GM12891 (cell line): ENCODE results near the gene PCDHGA7.
"Not testable (repeated sequence)": the region's sequence is repeated elsewhere in the genome, so short reads cannot be mapped to it uniquely, and the experiment has no call there.

ENCODE experiments used
- DNase-seq: peaks from one replicate; pipeline ENCODE4 v3.0.0; 2011; ENCODE audit warnings: low spot score; ENCODE audit not compliant: insufficient read length
- FAIRE-seq: peaks from 2 replicates; lab custom pipeline; 2011; peaks lifted over from hg19 to GRCh38; lab: Jason Lieb, UNC
- PAX5 ChIP-seq: IDR thresholded peaks from 2 replicates; pipeline ENCODE4 v1.6.1; 2011; ENCODE audit warnings: low read length, moderate library complexity, mild to moderate bottlenecking; ENCODE audit not compliant: insufficient read depth, severe bottlenecking
- POLR2A ChIP-seq: IDR thresholded peaks from 2 replicates; pipeline ENCODE4 v1.6.1; 2011; ENCODE audit warnings: low read depth, low read length, control low read depth
- POLR2AphosphoS5 ChIP-seq: IDR thresholded peaks from 2 replicates; pipeline ENCODE4 v1.6.1; 2011; ENCODE audit warnings: low read depth, low read length, control low read depth
- POU2F2 ChIP-seq: IDR thresholded peaks from 2 replicates; pipeline ENCODE4 v1.6.1; 2011; ENCODE audit warnings: low read depth, mild to moderate bottlenecking, control low read depth, low read length, moderate library complexity
- SPI1 ChIP-seq: IDR thresholded peaks from 2 replicates; pipeline ENCODE4 v1.6.1; 2011; ENCODE audit warnings: low read depth, low read length, control low read depth
- TAF1 ChIP-seq: IDR thresholded peaks from 2 replicates; pipeline ENCODE4 v1.6.1; 2011; ENCODE audit warnings: low read depth, low read length, control low read depth

The PCDHGA7 gene

DNA sequence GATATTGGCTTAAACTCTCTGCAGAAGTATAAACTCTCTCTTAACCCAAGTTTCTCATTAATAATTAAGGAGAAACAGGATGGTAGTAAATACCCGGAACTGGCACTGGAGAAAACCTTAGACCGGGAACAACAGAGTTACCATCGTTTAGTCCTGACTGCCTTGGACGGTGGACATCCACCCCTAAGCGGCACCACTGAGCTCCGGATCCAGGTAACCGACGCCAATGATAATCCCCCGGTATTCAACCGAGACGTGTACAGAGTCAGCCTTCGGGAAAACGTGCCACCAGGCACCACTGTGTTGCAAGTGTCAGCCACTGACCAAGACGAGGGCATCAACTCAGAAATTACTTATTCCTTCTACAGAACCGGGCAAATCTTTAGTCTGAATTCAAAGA lies 16.1 kb downstream of the PCDHGA7 start:
- no peak for FAIRE-seq
- no peak for TF ChIP-seq POLR2A
- no peak for TF ChIP-seq TAF1
- no peak for TF ChIP-seq POLR2AphosphoS5
- no peak for TF ChIP-seq SPI1
- TF ChIP-seq POU2F2, result no peak
- no peak for TF ChIP-seq PAX5
- DNase-seq, result no peak

DNA sequence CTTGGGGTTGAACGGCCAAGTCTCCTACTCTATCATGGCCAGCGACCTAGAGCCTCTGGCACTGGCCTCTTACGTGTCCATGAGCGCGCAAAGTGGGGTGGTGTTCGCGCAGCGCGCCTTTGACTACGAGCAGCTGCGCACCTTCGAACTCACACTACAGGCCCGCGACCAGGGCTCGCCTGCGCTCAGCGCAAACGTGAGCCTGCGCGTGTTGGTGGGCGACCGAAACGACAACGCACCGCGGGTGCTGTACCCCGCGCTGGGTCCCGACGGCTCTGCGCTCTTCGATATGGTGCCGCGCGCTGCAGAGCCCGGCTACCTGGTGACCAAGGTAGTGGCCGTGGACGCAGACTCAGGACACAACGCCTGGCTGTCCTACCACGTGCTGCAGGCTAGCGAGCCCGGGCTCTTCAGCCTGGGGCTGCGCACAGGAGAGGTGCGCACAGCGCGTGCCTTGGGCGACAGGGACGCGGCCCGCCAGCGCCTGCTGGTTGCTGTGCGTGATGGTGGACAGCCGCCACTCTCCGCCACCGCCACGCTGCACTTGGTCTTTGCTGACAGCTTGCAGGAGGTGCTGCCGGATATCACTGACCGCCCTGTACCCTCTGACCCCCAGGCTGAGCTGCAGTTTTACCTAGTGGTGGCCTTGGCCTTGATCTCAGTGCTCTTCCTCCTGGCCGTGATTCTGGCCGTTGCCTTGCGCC lies 17.2 kb downstream of the PCDHGA7 start:
- FAIRE-seq, result no peak
- no peak for DNase-seq
- no peak for TF ChIP-seq SPI1
- TF ChIP-seq POLR2AphosphoS5, result no peak
- no peak for TF ChIP-seq PAX5
- no peak for TF ChIP-seq TAF1

DNA sequence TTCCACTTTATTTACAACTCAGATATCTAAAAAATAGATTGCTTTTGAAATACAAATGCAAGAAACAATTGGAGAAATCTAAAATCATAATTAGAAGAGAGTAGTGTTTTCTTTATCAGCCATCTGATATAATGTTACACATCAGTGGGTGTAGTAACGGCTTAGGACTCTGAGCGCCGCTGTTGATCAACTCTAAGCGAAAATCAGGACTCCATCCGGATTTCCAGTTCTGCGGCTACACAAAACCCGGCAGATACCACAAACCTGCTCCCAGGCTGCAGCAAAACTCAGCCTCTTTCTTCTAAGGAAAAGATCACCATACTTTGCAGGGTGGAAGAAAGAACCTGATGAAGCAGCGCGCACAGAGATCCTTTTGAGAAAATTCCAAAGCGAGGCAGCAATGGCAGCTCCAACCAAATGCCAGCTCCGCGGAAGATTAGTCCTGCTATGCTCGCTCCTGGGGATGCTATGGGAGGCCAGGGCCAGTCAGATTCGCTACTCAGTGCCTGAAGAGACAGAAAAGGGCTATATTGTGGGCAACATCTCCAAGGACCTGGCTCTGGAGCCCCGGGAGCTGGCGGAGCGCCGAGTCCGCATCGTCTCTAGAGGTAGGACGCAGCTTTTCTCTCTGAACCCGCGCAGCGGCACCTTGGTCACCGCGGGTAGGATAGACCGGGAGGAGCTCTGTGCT lies 20.2 kb downstream of the PCDHGA7 start, which contains the start of gene PCDHGA9:
TSS of gene PCDHGA9 (plus strand) at position 226 of the 691 bp plus-strand sequence. CDS start at position 401, 175 bp downstream.
- no peak for DNase-seq
- TF ChIP-seq POU2F2 (no peak), SPI1 (no peak), TAF1 (no peak), POLR2AphosphoS5 (no peak), POLR2A (no peak), PAX5 (no peak)

DNA sequence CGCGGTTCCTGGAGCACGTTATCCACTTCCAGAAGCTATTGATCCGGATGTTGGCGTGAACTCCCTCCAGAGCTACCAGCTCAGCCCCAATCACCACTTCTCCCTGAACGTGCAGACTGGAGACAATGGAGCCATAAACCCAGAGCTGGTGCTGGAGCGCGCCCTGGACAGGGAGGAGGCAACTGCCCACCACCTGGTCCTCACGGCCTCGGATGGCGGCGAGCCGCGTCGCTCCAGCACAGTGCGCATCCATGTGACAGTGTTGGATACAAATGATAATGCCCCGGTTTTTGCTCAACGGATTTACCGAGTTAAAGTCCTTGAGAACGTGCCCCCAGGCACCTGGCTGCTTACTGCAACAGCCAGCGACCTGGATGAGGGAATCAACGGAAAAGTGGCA lies 20.8 kb downstream of the PCDHGA7 start:
- TF ChIP-seq POLR2A (no peak), POU2F2 (no peak), SPI1 (no peak), PAX5 (no peak), TAF1 (no peak), POLR2AphosphoS5 (no peak)
- no peak for FAIRE-seq

More for the DNA sequence above, 20.2 kb downstream of the PCDHGA7 start, which contains the start of gene PCDHGA9:
- FAIRE-seq, result no peak

DNA sequence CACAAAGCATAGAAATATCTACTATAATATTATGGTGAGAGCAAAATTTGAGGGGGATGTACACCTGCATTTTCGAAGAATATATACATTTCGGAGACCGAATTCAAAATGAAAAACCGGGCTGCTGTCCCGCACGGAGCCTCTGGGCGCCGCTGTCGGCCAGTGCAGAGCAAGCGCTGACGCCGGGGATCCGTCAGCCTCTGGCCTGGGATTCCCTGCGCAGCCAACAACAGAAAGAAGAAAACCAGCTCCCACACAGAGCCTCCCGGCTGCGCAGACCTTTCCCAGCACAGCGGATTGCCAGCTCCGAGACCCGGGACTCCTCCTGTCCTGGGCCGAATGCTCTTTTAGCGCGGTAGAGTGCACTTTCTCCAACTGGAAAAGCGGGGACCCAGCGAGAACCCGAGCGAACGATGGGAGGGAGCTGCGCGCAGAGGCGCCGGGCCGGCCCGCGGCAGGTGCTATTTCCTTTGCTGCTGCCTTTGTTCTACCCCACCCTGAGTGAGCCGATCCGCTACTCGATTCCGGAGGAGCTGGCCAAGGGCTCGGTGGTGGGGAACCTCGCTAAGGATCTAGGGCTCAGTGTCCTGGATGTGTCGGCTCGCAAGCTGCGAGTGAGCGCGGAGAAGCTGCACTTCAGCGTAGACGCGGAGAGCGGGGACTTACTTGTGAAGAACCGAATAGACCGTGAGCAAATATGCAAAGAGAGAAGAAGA lies 25.4 kb downstream of the PCDHGA7 start, which contains the start of gene PCDHGB6:
TSS of gene PCDHGB6 (plus strand) at position 232 of the 716 bp plus-strand sequence. CDS start at position 414, 182 bp downstream.
- not testable (repeated sequence) for FAIRE-seq, DNase-seq

More for the DNA sequence above, 20.8 kb downstream of the PCDHGA7 start:
- no peak for DNase-seq

DNA sequence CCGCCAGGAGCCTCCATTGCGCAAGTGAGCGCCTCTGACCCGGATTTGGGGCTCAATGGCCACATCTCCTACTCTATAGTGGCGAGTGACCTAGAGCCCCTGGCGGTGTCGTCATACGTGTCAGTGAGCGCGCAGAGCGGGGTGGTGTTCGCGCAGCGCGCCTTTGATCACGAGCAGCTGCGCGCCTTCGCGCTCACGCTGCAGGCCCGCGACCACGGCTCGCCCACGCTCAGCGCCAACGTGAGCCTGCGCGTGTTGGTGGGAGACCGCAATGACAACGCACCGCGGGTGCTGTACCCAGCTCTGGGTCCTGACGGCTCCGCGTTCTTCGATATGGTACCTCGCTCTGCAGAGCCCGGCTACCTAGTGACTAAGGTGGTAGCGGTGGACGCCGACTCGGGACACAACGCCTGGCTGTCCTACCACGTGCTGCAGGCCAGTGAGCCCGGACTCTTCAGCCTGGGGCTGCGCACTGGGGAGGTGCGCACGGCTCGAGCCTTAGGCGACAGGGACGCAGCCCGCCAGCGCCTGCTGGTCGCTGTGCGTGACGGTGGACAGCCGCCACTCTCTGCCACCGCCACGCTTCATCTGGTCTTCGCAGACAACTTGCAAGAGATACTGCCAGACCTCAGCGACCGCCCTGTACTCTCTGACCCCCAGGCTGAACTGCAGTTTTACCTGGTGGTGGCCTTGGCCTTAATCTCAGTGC lies 27.2 kb downstream of the PCDHGA7 start:
- no peak for DNase-seq
- TF ChIP-seq POLR2AphosphoS5 (no peak), PAX5 (no peak), POU2F2 (no peak), TAF1 (no peak)
- no peak for FAIRE-seq

DNA sequence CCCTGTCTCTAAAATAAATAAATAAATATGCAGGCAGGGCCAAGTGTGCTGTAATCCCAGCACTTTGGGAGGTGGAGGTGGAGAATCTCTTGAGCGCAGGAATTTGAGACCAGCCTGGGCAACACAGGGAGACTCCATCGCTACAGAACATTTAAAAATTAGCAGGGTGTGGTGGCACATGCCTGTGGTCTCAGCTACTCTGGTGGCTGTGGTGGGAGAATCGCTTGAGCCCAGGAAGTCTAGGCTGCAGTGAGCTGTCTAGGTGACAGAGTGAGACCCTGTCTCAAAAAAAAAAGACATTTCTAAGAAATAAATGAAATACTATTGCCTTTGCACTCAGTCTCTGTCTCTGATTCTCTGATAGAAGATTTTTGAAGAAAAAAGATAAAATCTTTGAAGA lies 29.0 kb downstream of the PCDHGA7 start:
- TF ChIP-seq POLR2A, result no peak
- TF ChIP-seq POLR2AphosphoS5, result no peak
- no peak for TF ChIP-seq PAX5
- TF ChIP-seq TAF1, result no peak
- TF ChIP-seq SPI1, result no peak
- no peak for TF ChIP-seq POU2F2
- DNase-seq, result no peak
- no peak for FAIRE-seq

DNA sequence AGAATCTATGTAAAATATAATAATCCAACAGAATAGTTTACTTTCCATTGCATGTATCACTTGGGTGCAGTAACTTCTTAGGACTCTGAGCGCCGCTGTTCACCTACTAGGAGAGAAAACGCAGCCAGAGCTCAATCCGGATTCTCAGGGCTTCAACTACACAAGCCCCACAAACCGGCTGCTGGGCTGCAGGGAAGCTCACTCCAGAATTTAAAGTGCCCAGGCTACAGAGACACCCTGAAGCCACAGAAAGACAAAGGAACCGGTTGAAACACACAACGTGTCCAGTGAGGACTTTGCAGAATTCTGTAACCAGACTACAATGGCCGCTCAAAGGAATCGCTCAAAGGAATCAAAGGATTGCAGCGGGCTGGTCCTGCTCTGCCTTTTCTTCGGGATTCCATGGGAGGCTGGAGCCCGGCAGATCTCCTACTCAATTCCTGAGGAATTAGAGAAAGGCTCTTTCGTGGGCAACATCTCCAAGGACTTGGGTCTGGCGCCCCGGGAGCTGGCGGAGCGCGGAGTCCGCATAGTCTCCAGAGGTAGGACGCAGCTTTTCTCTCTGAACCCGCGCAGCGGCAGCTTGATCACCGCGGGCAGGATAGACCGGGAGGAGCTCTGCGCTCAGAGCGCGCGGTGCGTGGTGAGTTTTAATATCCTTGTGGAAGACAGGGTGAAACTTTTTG lies 30.5 kb downstream of the PCDHGA7 start, which contains the start of gene PCDHGA10:
TSS of gene PCDHGA10 (plus strand) at position 134 of the 686 bp plus-strand sequence. CDS start at position 323, 189 bp downstream.
- TF ChIP-seq TAF1 (no peak), SPI1 (no peak), POLR2AphosphoS5 (no peak), POLR2A (no peak), POU2F2 (no peak), PAX5 (no peak)
- peak; percentile 70 for DNase-seq
- peak; percentile 61 for FAIRE-seq

DNA sequence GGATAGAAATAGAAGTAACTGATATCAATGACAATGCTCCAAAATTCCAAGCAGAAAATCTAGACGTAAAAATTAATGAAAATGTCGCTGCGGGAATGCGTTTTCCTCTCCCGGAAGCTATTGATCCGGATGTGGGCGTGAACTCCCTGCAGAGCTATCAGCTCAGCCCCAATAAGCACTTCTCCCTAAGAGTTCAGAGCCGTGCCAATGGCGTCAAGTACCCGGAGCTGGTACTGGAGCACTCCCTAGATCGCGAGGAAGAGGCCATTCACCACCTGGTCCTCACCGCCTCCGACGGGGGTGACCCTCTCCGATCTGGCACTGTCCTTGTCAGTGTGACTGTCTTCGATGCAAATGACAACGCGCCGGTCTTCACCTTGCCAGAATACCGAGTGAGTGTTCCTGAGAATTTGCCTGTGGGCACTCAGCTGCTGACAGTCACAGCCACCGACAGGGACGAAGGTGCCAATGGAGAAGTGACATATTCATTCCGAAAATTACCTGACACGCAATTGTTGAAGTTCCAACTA lies 31.1 kb downstream of the PCDHGA7 start:
- peak; percentile 40 for FAIRE-seq
- no peak for TF ChIP-seq SPI1
- TF ChIP-seq PAX5, result no peak
- DNase-seq, result no peak

DNA sequence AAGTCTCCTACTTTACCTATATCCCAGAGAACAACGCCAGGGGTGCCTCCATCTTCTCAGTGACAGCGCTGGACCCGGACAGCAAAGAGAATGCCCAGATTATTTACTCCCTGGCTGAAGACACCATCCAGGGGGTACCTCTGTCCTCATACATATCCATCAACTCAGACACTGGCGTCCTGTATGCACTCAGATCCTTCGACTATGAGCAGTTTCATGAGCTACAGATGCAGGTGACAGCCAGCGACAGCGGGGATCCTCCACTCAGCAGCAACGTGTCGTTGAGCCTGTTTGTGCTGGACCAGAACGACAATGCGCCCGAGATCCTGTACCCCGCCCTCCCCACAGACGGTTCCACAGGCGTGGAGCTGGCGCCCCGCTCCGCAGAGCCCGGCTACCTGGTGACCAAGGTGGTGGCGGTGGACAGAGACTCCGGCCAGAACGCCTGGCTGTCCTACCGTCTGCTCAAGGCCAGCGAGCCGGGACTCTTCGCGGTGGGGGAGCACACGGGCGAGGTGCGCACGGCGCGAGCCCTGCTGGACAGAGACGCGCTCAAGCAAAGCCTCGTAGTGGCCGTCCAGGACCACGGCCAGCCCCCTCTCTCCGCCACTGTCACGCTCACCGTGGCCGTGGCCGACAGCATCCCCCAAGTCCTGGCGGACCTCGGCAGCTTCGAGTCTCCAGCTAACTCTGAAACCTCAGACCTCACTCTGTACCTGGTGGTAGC lies 32.2 kb downstream of the PCDHGA7 start:
- not testable (repeated sequence) for FAIRE-seq, DNase-seq

DNA sequence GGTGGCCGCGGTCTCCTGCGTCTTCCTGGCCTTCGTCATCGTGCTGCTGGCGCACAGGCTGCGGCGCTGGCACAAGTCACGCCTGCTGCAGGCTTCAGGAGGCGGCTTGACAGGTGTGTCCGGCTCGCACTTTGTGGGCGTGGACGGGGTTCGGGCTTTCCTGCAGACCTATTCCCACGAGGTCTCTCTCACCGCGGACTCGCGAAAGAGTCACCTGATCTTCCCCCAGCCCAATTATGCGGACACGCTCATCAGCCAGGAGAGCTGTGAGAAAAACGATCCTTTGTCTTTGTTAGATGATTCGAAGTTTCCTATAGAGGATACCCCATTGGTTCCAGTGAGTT lies 32.7 kb downstream of the PCDHGA7 start:
- not testable (repeated sequence) for FAIRE-seq, DNase-seq

DNA sequence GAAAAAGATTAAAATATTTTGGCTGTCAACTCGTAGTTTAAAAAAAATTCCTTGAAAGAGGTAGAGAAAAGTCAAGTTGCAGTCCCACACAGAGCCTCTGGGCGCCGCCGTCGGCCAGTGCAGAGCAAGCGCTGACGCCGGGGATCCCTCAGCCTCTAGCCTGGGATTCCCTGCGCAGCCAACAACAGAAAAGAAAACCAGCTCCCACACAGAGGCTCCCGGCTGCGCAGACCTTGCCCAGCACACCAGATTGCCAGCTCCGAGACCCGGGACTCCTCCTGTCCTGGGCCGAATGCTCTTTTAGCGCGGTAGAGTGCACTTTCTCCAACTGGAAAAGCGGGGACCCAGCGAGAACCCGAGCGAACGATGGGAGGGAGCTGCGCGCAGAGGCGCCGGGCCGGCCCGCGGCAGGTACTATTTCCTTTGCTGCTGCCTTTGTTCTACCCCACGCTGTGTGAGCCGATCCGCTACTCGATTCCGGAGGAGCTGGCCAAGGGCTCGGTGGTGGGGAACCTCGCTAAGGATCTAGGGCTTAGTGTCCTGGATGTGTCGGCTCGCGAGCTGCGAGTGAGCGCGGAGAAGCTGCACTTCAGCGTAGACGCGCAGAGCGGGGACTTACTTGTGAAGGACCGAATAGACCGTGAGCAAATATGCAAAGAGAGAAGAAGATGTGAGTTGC lies 35.1 kb downstream of the PCDHGA7 start, which contains the start of gene PCDHGB7:
TSS of gene PCDHGB7 (plus strand) at position 184 of the 679 bp plus-strand sequence. CDS start at position 367, 183 bp downstream.
- FAIRE-seq (peak; percentile 58), DNase-seq (peak; percentile 59)
